ENCODE results near the gene PKMYT1. TPM values are rescaled to one million over a fixed set of nuclear protein-coding genes. Genes with fewer than 3 reads are reported as not detected.

PKMYT1 gene
- total and polyA plus RNA-seq, 9 of the 15 experiments (the other 6 are each of a cell fraction or from before 2014, with no cell fraction given), result 8.7 to 201 (median 37.8) TPM

DNA sequence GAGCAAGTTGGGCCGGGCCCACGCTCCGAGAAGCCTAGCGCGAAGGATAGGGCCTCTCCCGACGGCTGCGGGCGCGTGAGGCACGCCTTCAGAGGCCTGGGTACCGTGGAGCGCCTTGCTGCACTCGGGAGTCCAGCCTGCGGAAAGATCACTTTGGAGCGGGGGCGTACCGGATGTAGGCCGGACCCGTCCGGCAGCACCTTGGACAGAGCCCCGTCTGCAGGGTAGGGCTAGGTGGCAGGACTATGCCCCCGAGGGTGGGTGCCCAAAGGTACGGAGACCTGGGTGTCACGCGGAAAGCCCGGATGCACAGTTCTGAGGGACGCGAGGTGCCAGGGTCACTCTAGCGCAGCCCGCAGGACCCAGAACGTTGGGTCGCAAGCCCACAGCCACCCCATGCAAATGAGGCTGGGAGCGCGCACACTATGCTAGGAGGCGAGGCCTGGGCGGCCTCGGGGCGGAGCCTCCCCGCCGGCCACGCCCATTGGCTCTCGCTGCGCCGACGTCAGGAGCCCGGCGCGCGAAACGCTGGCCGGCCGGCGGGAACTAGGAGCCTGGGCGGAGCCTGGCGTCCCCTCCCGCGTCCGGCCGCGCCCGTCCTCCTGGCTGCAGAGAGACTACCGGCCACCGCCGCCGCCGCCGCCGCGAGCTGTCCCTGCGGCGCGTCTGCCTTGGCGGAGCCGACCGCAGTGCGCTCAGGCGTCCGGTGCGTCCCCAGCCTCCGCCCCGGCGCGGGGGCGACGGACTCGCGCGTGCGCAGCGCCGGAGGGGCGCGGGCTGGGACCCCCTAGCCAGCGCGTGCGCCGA is 11.3 kb downstream of the PKMYT1 start, which contains the start of gene PAQR4 (continued):
- TF ChIP-seq HMBOX1 (IDR thresholded peaks at IDR 0.05), result no peak
- no peak for TF ChIP-seq TBL1XR1 (IDR thresholded peaks at IDR 0.05; ENCODE audit: low read length in 2 of 2)
- no peak for TF ChIP-seq MAFF (IDR thresholded peaks at IDR 0.05; ENCODE audit: low read length)
- no peak for TF ChIP-seq PTBP1 (IDR thresholded peaks at IDR 0.05; ENCODE audit: low read depth, low read length)
- TF ChIP-seq CTBP1 (IDR thresholded peaks at IDR 0.05; ENCODE audit: borderline replicate concordance), result peak; percentile 97
- TF ChIP-seq NCOA1 (IDR thresholded peaks at IDR 0.05; ENCODE audit: low read depth), result peak; percentile 93
- no peak for TF ChIP-seq SREBF2 (CRISPR knock-in tag; IDR thresholded peaks at IDR 0.05)
- no peak for TF ChIP-seq SETDB1 (IDR thresholded peaks at IDR 0.05; ENCODE audit: low read length)
- no peak for TF ChIP-seq RHOXF2B (CRISPR knock-in tag; conservative IDR thresholded peaks at IDR 0.05)
- TF ChIP-seq, protein P1, sequence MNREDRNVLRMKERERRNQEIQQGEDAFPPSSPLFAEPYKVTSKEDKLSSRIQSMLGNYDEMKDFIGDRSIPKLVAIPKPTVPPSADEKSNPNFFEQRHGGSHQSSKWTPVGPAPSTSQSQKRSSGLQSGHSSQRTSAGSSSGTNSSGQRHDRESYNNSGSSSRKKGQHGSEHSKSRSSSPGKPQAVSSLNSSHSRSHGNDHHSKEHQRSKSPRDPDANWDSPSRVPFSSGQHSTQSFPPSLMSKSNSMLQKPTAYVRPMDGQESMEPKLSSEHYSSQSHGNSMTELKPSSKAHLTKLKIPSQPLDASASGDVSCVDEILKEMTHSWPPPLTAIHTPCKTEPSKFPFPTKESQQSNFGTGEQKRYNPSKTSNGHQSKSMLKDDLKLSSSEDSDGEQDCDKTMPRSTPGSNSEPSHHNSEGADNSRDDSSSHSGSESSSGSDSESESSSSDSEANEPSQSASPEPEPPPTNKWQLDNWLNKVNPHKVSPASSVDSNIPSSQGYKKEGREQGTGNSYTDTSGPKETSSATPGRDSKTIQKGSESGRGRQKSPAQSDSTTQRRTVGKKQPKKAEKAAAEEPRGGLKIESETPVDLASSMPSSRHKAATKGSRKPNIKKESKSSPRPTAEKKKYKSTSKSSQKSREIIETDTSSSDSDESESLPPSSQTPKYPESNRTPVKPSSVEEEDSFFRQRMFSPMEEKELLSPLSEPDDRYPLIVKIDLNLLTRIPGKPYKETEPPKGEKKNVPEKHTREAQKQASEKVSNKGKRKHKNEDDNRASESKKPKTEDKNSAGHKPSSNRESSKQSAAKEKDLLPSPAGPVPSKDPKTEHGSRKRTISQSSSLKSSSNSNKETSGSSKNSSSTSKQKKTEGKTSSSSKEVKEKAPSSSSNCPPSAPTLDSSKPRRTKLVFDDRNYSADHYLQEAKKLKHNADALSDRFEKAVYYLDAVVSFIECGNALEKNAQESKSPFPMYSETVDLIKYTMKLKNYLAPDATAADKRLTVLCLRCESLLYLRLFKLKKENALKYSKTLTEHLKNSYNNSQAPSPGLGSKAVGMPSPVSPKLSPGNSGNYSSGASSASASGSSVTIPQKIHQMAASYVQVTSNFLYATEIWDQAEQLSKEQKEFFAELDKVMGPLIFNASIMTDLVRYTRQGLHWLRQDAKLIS (CRISPR knock-in tag; IDR thresholded peaks at IDR 0.05), result peak; percentile 85
- TF ChIP-seq NFATC3 (IDR thresholded peaks at IDR 0.05), result no peak
- no peak for TF ChIP-seq ZKSCAN8 (CRISPR knock-in tag; IDR thresholded peaks at IDR 0.05)
- TF ChIP-seq, protein P2, sequence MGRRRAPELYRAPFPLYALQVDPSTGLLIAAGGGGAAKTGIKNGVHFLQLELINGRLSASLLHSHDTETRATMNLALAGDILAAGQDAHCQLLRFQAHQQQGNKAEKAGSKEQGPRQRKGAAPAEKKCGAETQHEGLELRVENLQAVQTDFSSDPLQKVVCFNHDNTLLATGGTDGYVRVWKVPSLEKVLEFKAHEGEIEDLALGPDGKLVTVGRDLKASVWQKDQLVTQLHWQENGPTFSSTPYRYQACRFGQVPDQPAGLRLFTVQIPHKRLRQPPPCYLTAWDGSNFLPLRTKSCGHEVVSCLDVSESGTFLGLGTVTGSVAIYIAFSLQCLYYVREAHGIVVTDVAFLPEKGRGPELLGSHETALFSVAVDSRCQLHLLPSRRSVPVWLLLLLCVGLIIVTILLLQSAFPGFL (CRISPR knock-in tag; IDR thresholded peaks at IDR 0.05), result 0 out of 2 replicates have a peak, but pooled peaks have one; percentile 27
- no peak for TF ChIP-seq SPI1 (IDR thresholded peaks at IDR 0.05; ENCODE audit: borderline replicate concordance, low read depth, low read length)
- TF ChIP-seq ZNF23 (CRISPR knock-in tag; IDR thresholded peaks at IDR 0.05), result no peak
- TF ChIP-seq ZC3H8 (IDR thresholded peaks at IDR 0.05), result no peak
- no peak for TF ChIP-seq ETS2 (tag; IDR thresholded peaks at IDR 0.05; ENCODE audit: borderline replicate concordance, poor library complexity, severe bottlenecking)
- no peak for TF ChIP-seq ZNF785 (CRISPR knock-in tag; IDR thresholded peaks at IDR 0.05)
- TF ChIP-seq ZFX (CRISPR knock-in tag; IDR thresholded peaks at IDR 0.05), result peak; percentile 80
- TF ChIP-seq NR2C2 (CRISPR knock-in tag; IDR thresholded peaks at IDR 0.05), result peak; percentile 70
- TF ChIP-seq NR2C2 (tag; IDR thresholded peaks at IDR 0.05), result no peak
- no peak for TF ChIP-seq HOMEZ (CRISPR knock-in tag; IDR thresholded peaks at IDR 0.05)
